IPS-18c (cell line): Measurements from ENCODE around the gene CD8A.
"Not testable (repeated sequence)": the region's sequence is repeated elsewhere in the genome, so short reads cannot be mapped to it uniquely, and the experiment has no call there.

Source experiments
- H3K4me3 ChIP-seq: 2 replicates; pipeline ENCODE4 v1.7.0; 2013; ENCODE audit warnings: low read depth, mild to moderate bottlenecking, low read length, moderate library complexity; ENCODE audit not compliant: insufficient read depth
- H3K9me3 ChIP-seq: one replicate; pipeline ENCODE4 v1.6.1; 2013; ENCODE audit warnings: mild to moderate bottlenecking, low read length, moderate library complexity; ENCODE audit not compliant: control insufficient read depth, insufficient read depth

Gene CD8A

DNA sequence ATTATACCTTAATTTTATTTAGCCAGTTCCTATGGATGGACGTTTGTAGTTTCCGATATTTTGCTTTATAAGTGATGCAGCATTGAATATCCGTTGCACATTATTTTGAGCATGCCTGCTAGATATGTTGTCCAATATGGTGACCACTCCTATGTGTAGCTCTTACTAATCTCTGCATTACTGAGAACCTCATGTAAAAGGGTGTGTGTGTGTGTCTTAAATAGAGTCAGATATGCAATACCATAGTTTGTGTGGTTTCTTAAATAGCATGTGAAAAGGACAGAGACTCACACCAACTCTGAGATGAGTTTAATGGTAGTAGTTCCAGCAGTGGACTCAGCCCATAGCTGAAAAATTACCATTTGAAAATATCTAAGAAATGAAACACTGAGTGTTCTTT, 32.3 kb downstream of the CD8A start:
- H3K9me3 ChIP-seq = no peaks in the 10 kb centered on the region
- no peak overlapping the region for H3K4me3 ChIP-seq

DNA sequence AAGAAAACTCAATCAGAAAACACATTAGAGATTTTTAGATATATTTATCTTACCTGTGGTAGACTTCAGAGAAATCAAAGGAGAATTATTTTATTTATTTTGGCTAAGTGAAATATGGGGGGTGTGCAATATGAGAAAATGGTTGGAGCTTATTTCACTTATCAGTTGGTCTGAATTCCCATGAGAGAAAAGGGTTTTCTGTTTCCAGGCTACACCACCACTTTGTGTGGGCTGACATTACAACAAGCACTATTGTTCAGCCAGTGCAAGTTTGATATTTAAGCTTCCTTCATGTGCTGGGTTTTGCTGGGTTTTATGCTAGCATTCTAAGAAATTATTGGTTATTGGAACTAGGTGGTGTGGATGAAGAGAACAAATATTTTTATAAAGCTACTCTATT, 37.1 kb downstream of the CD8A start:
- Histone ChIP-seq H3K4me3 (no peak overlapping the region), H3K9me3 (no peaks in the 10 kb centered on the region)

DNA sequence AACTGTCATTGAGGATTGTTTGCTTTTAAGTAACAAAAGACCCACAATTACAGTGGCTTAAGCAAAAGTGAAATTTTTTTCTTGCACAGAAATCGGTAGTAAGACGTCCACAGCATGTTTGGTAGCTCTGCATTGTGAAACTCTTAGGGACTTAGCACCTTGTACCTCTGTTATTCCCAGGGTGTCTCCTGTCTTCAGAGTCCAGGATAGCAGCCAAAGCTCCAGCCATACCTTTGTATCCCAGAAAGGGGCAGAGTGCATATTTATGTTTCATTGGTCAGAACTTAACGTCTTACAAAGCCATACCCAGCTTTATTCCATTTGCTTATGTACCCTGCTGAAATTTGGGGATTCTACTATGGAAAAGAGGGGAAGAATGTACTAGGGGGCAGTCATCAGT, 37.8 kb downstream of the CD8A start:
- Histone ChIP-seq H3K4me3 (no peak overlapping the region), H3K9me3 (no peaks in the 10 kb centered on the region)

DNA sequence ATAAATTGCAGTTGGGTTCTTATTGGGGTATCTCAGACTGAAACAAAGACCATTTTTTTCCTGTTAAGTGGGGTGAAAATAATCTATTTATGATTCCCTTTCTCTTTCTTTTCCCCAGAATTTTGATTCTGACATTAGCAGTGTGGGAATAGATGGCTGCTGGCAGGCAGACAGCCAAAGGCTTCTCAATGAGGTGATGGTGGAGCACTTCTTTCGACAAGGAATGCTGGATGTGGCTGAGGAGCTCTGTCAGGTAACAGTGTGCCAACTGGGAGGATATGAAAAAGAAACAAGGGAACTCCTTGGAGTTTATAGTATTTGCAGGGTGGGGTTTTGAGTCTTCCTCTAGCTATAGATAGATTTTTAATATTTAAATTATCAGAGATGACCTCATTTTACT, 38.9 kb downstream of the CD8A start:
- no peaks in the 10 kb centered on the region for H3K9me3 ChIP-seq
- no peak overlapping the region for H3K4me3 ChIP-seq

DNA sequence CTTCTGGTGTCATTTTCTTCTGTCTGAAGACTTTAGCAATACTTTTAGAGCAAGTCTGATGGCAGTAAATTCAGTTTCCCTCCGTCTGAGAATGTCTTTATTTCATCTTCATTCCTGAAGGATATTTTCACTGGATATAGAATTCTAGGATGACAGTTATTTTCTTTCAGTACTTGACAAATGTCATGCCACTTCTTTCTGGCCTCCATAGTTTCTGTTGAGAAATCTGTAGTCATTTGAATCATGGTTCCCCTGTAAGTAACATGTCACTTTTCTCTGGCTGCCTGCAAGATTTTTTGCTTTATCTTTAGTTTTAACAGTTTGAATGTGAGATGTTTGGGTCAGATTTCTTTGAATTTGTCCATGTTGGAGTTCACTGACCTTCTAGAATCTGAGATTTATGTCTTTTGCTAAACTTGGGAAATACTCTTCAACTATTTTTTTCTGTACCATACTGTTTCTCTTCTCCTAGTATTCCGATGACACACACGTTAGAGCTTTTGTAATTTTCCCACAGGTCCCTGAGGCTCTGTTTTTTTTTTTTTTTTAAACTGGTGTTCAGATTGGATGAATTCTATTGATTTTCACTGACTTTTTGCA, 40.4 kb downstream of the CD8A start:
- Histone ChIP-seq H3K9me3 (no peaks in the 10 kb centered on the region), H3K4me3 (no peak overlapping the region)

DNA sequence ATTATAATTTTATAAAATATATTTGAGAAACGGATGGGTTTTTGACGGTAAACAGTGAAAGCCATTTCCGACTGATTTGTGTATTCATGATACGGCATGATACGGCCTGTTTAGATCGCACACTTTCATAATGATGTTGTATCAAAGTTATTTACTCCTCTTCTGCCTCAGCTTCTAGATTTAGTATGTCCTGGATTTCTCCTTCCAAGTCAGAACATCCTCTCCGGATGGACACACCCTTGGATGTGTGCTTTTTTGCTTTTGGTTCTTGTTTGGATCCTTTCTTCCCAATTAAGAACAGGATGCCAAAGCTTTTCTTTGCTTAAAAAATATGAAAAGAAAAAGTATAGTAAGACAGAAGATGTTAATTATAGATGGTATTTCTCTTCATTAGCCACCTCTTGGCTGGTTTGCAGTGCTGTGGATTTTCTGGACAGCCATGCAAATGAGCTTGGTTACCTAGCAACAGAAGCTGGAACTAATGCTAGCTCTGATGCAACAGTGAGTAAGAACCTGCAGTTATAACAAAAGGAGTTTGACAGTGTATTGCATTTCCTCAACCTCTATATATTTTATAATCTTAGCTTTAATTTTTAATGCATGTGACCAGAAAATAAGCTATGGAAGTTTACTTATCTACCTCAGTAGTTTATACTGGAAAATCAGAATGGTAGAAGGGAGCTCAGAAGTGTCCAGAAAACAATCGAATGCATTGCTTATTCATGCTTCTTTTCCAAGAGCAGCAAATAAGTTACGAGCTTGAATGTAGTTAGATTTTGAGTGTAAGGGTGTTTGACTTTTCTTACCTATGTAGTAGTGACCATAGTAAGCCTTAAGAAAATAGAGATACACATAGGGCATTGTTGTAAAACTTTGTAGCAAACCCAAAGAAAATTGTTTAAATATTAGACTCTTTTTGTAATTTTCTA, 42.7 kb downstream of the CD8A start:
- Histone ChIP-seq H3K4me3 (no peak overlapping the region), H3K9me3 (no peaks in the 10 kb centered on the region)

DNA sequence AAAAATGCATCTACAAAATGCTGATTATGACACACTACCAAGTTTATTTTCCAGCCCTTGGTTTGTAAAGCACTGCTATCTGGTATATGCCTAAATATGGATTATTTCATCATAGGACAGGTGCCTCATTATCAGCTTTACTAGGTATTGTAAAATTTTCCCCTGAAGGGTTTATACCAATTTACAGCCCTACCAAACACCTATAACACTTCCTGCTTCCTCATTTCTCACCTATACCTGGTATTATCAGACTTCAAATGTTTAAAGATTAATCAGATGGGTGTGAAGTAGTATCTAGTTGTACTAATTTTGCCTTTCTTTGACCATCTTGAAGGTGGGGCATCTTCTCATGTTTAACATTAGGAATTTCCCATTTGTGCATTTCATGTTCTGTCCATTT, 43.8 kb downstream of the CD8A start:
- Histone ChIP-seq H3K9me3 (no peaks in the 10 kb centered on the region), H3K4me3 (no peak overlapping the region)

DNA sequence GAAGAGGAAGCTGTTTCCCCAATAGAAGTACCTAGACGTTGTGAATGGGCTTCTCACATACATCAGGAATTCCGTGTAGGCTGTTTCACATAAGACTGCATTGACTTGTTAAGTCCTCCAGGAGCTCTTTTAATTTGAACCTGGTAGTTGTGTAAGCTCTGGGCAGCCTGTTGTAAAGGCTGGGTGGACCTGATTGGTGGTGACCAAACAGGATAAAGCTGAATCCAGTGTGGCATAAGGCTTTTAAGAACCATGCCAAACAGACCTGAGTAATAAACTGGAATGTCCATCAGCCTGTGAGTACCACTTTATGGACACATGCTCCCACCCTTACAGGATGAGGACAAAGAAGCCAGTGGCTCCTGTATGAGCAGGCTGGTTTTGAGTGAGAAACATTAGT, 46.6 kb downstream of the CD8A start:
- Histone ChIP-seq H3K4me3 (no peak overlapping the region), H3K9me3 (no peaks in the 10 kb centered on the region)

DNA sequence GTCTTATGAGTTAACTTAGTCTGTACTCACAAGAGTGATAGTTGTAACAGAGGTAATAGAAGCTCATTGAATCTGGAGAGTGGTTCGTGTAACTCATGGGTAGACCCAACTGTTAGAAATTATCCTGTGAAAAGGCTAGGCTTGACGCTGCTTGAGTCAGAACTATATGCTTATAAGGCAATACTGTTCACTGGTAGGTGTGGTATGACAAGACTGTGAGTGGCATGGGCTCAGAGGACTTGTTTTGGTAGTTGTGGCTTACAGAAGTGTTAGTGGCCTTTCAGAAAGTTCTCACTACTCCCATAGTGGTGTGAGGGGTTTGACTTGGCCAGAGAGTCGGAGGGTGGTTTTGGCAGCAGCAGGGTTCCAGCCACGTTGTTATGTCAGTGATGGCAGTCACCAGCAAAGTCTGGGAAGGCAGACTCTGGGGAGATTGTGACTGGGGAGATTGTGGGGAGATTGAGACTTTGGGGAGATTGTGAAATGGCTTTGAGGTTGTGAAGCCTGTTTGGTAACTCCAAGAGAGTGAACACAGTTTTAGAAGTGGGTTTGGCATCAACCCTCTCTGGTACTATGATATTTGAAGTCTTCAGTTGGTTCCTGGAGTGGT, 48.7 kb downstream of the CD8A start:
- H3K9me3 ChIP-seq, H3K4me3 ChIP-seq: not testable (repeated sequence)

DNA sequence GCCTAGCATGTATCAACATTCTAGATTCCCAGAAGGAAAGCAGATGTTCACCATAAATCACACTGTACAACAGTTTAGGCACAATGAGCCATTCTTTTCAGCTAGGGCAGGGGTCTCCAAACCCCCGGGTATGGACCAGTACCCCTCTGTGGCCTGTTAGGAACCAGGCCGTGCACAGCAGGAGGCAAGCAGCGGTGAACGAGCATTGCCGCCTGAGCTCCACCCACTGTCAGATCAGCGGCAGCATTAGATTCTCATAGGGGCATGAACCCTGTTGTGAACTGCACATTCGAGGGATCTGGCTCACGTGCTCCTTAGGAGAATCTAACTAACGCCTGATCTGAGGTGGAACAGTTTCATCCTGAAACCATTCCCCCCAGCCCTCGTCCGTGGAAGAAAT, 50.8 kb downstream of the CD8A start:
- H3K4me3 ChIP-seq, H3K9me3 ChIP-seq: not testable (repeated sequence)

DNA sequence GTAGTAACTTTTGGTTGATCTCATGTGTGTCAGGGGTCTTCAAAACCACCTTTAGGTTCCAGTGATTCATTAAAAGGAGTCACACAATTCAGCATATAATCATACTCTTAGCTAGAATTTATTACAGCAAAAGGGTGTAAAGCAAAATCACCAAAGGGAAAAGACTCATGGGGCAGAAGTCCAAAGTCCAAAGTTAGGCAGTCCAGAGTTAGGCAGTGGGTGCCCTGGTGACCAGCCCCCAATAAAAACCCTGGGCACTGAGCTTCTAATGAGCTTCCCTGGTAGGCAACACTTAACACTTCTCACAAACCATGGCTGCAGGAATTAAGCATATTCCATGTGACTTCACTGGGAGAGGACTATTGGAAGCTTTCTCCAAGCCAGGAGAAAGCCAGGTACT, 51.2 kb downstream of the CD8A start:
- H3K4me3 ChIP-seq, H3K9me3 ChIP-seq: not testable (repeated sequence)

DNA sequence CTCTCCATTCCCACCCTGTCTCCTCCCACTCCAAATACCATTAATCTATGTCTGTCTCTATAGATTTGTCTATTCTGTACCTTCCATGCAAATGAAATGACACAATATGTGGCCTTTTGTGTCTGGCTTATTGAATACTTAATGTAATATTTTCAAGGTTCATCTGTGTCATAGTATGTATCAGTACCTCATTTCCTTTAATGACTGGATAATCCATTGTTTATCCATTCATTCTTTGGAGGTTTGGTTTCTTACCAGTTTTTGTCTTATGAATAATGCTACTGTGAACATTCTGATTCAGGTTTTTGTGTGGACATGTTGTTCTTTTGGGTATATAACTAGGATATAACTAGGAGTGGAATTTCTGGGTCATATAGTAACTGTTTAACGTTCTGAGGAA, 55.8 kb downstream of the CD8A start:
- H3K9me3 ChIP-seq = not testable (repeated sequence)

More for the DNA sequence above, 55.8 kb downstream of the CD8A start:
- not testable (repeated sequence) for H3K4me3 ChIP-seq
